HepG2 (cell line): Measurements from ENCODE around the gene YPEL3. TPM values are rescaled to one million over a fixed set of nuclear protein-coding genes. Genes with fewer than 3 reads are reported as not detected.

Experiments used
- ATF4 ChIP-seq, 2 experiments: fragments of 450-650 bp in 1 of 2; sonication (generic) in 1 of 2; formaldehyde crosslinking; IDR thresholded peaks; 2 replicates each; pipeline versions ENCODE4 v1.5.0 to v1.8.0; 2020 to 2022; ENCODE audit warnings: mild to moderate bottlenecking in 1 of 2, missing genetic modification reagents in 1 of 2
- DNMT1 ChIP-seq: sonication (generic); formaldehyde crosslinking; IDR thresholded peaks from 2 replicates; pipeline ENCODE4 v1.5.1; 2020; ENCODE audit warnings: mild to moderate bottlenecking, missing genetic modification reagents
- DR1 ChIP-seq: sonication (generic); formaldehyde crosslinking; IDR thresholded peaks from 2 replicates; pipeline ENCODE4 v1.8.0; 2021; ENCODE audit warnings: mild to moderate bottlenecking, missing genetic modification reagents, inconsistent platforms
- E2F1 ChIP-seq: sonication (generic); formaldehyde crosslinking; IDR thresholded peaks from 2 replicates; pipeline ENCODE4 v1.5.0; 2020; ENCODE audit warnings: missing genetic modification reagents
- EHMT2 ChIP-seq: fragments of 200-600 bp; sonication (generic); IDR thresholded peaks from 2 replicates; pipeline ENCODE4 v1.7.0; 2017; ENCODE audit warnings: antibody characterized with exemption, low read depth, low read length, borderline replicate concordance
- HOMEZ ChIP-seq: IDR thresholded peaks from 2 replicates; pipeline ENCODE4 v1.6.1; 2016; ENCODE audit warnings: low read depth
- ISL2 ChIP-seq: sonication (generic); formaldehyde crosslinking; IDR thresholded peaks from 2 replicates; pipeline ENCODE4 v1.5.0; 2020; ENCODE audit warnings: missing genetic modification reagents
- NFIB ChIP-seq: sonication (generic); formaldehyde crosslinking; IDR thresholded peaks from 2 replicates; pipeline ENCODE4 v1.9.0; 2021; ENCODE audit warnings: missing genetic modification reagents, mild to moderate bottlenecking, borderline replicate concordance
- PCBP1 ChIP-seq: fragments of 200-400 bp; formaldehyde crosslinking; IDR thresholded peaks from 2 replicates; pipeline ENCODE4 v1.6.1; 2017; ENCODE audit warnings: mild to moderate bottlenecking, low read depth, low read length, borderline replicate concordance
- RXRB ChIP-seq: IDR thresholded peaks from 2 replicates; pipeline ENCODE4 v1.6.1; 2016; ENCODE audit warnings: borderline replicate concordance, missing genetic modification reagents, missing compliant biosample characterization
- ZHX1 ChIP-seq: sonication (generic); formaldehyde crosslinking; IDR thresholded peaks from 2 replicates; pipeline ENCODE4 v1.8.1; 2022; ENCODE audit warnings: low read depth, mild to moderate bottlenecking, missing genetic modification reagents
- ZNF547 ChIP-seq: sonication (generic); formaldehyde crosslinking; IDR thresholded peaks from 2 replicates; pipeline ENCODE4 v1.5.1; 2020; ENCODE audit warnings: mild to moderate bottlenecking, missing genetic modification reagents
- ZNF749 ChIP-seq: sonication (generic); formaldehyde crosslinking; IDR thresholded peaks from 2 replicates; pipeline ENCODE4 v1.8.0; 2022; ENCODE audit warnings: mild to moderate bottlenecking, missing genetic modification reagents, moderate library complexity, borderline replicate concordance
- ZNF761 ChIP-seq: sonication (generic); formaldehyde crosslinking; conservative IDR thresholded peaks from 2 replicates; pipeline ENCODE4 v1.4.0; 2020; ENCODE audit warnings: mild to moderate bottlenecking, missing genetic modification reagents
- polyA plus RNA-seq, 8 experiments: library from polyadenylated mRNA; depleted of rRNA in 3 of 8; stranded (reverse) in 7 of 8; unstranded in 1 of 8; fragments of >200 nt; fragmentation: Illumina TruSeq in 4 of 8; extraction: Trizol in 4 of 8; gene quantifications; 2 replicates each; pipeline versions ENCODE4 v1.2.1 to v1.2.3, GENCODE V29; 2011 to 2016; ENCODE audit warnings: low read depth in 4 of 8, missing spikeins in 1 of 8, mixed read lengths in 1 of 8; ENCODE audit not compliant: insufficient read depth in 1 of 8
- total RNA-seq, 5 experiments: library from RNA; depleted of rRNA; stranded (reverse); fragments of >200 nt; fragmentation: Illumina TruSeq; extraction: Trizol; gene quantifications; 2 replicates each; pipeline ENCODE4 v1.2.3, GENCODE V29; 2016; ENCODE audit warnings: low read depth in 1 of 5

Gene YPEL3
- total and polyA plus RNA-seq, 2 of the 13 experiments (the other 11 are each of a cell fraction or from before 2014, with no cell fraction given), result 5.4 to 47.0 TPM

GRCh38 chr16:30112197-30113030 lies 16.4 kb upstream of the YPEL3 start (continued):
- TF ChIP-seq ZHX1 (CRISPR knock-in tag), result 0 out of 2 replicates have a peak, but pooled peaks have one; percentile 82
- TF ChIP-seq ISL2 (CRISPR knock-in tag), result peak; percentile 10; the same call in 1 of the 2 replicates
- TF ChIP-seq DR1, result no peak; the same call in 1 of the 2 replicates
- TF ChIP-seq PCBP1, result peak; percentile 92; the same call in 1 of the 2 replicates
- peak; percentile 67 for TF ChIP-seq RXRB (CRISPR knock-in tag)
- peak; percentile 86; the same call in 1 of the 2 replicates for TF ChIP-seq ZNF761 (CRISPR knock-in tag)
- TF ChIP-seq EHMT2, result no peak
- TF ChIP-seq HOMEZ (CRISPR knock-in tag), result 0 out of 2 replicates have a peak, but pooled peaks have one; percentile 9
- 0 out of 2 replicates have a peak, but pooled peaks have one; percentile 34 for TF ChIP-seq E2F1 (CRISPR knock-in tag)
- peak; percentile 86; the same call in 1 of the 2 replicates for TF ChIP-seq ZNF749 (CRISPR knock-in tag)
- TF ChIP-seq DNMT1 (CRISPR knock-in tag), result 0 out of 2 replicates have a peak, but pooled peaks have one; percentile 26
- no peak for TF ChIP-seq NFIB
- peak; percentile 90; the same call in 1 of the 2 replicates for TF ChIP-seq ZNF547 (CRISPR knock-in tag)
- no peak for TF ChIP-seq ATF4 (CRISPR knock-in tag; IDR thresholded peaks at IDR 0.05)
